ENCODE measurements around the gene LAMA2.

DNA sequence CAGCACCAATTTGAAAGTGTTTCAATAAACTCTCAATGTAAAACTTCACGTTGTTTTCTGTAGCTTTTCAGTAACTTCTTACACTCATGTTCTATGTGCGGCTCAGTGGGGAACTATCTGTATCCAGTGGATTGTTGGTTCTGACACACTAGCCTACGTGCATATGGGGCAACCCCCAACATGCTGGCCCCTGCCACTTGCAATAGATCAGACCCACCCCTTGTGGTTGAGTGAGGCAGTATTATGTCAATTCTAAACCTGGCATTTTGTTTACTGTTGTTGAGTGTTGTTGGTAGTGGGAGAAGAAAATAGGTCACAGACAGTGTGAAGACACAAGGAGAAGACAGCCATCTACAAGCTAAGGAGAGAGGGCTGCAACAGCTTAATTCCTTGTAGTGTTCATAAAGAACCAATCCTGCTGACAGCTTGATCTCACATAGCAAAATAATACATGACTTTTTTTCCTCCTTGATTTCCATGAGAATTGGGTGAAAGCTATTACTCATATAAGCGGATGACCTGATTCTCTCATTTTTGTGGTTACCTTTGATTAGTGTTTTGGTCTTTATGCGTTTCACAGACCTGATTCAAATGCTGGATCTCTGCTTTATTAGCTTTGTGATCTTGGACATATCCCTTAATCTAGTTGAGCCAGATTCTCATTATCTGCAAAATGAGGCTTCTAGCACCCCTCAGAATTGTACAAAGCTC is 320.4 kb downstream of the LAMA2 start:
- TF ChIP-seq, protein P1, sequence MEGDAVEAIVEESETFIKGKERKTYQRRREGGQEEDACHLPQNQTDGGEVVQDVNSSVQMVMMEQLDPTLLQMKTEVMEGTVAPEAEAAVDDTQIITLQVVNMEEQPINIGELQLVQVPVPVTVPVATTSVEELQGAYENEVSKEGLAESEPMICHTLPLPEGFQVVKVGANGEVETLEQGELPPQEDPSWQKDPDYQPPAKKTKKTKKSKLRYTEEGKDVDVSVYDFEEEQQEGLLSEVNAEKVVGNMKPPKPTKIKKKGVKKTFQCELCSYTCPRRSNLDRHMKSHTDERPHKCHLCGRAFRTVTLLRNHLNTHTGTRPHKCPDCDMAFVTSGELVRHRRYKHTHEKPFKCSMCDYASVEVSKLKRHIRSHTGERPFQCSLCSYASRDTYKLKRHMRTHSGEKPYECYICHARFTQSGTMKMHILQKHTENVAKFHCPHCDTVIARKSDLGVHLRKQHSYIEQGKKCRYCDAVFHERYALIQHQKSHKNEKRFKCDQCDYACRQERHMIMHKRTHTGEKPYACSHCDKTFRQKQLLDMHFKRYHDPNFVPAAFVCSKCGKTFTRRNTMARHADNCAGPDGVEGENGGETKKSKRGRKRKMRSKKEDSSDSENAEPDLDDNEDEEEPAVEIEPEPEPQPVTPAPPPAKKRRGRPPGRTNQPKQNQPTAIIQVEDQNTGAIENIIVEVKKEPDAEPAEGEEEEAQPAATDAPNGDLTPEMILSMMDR (conservative IDR thresholded peaks at IDR 0.05 in 1 of 2, IDR thresholded peaks at IDR 0.05 in 1 of 2; ENCODE audit: extremely low read depth in 1 of 2, insufficient read depth in 1 of 2, low read depth in 1 of 2, low read length in 2 of 2) = no peak
- no peak for TF ChIP-seq EZH2 (IDR thresholded peaks at IDR 0.05; ENCODE audit: borderline replicate concordance, low read length)
